EL (cell line): ENCODE measurements around the gene TLE5.
"Not testable (repeated sequence)": the region's sequence is repeated elsewhere in the genome, so short reads cannot be mapped to it uniquely, and the experiment has no call there.

ENCODE experiments used
- DNase-seq: peaks from one replicate; pipeline ENCODE4 v3.0.0-alpha.2; 2016

TLE5 gene

DNA sequence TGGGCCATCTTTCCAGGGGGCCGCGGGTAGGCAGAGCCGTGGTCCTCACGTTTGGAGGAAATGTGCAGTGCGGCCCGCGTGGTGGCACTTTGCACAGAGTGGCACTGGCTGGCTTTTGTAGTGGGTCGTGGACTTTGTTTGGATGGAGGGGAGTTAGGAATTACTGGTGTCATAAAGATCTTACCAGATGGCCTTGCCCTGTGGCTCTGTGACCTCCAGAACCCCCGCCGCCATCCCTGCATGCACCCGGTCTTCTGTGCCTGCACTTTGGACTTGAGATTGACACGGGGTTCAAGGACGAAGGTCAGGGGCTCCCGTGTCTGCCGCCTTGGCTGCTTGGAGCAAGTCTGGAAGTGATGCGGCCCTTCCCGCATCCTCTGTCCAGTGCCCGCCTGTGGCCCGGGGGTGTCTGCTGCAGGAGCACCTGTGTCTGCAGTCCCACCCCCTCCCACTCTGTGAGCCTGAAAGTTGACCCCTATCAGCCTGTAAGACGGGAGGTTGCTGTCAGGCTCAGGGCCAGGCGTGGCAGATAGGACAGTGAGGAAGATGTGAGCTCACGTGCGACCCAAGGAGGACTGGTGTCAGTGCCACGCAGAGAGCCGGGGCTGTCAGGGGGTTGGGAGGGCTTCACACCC, 34.1 kb upstream of the TLE5 start:
- DNase-seq = no peak

DNA sequence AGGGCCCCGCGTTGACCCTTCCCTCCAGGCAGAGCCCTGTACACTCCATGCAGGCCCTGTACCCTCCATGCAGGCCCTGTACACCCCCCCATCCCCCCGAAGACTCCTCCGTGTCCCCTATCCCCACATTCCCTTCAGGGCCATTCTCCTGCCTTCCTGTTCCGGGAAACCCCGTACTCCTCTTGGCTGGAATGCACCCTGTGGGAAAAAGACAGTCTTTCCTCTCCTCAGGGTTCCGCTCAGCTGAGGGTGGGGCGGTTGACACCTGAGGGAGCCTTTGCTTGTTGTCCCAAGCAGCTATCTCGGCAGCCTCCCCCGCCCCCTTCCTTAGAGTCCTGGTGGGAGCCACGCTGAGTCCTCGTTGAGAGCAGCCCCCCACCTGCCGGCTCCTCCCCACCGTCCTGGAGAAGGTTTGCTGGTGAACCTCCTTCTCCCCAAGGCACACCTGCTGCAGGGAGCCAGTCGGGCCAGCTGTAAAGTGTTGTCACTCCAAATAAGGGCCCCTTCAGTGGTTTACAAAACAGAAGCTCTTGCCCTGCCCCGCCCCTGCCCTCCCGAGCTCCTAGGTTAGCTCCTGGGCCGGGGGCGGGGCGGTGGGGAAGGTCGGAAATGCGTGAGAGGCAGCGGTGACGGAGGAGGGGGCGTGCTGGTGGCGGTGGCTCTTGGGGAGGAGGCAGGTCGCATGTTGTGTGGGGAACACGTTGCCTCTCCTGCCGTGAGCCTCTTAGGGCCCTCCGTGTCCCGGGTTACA, 33.3 kb upstream of the TLE5 start:
- peak; percentile 27 for DNase-seq

- no peak for DNase-seq
These were observed 32.5 kb upstream of the TLE5 start for GRCh38 chr19:3094601-3095440.

DNA sequence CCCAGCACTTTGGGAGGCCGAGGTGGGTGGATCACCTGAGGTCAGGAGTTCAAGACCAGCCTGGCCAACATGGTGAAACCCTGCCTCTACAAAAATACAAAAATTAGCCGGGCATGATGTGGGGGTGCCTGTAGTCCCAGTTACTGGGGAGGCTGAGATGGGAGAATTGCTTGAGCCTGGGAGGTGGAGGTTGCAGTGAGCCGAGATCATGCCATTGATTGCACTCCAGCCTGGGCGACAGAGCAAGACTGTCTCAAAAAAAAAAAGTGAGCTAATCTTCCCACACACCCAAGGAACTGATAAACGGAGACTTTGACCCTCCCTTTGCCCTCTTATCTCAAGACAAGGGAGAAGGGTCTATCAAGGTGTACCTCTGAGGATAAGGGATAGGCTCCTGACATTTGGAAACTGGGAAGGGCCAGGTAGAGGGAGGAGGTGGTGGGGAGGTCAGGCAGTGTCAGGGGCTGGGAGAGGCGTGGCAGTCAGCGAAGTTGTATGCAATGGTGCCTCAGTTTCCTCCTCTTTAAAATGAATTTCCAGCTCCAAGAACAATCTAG, 27.1 kb upstream of the TLE5 start:
- not testable (repeated sequence) for DNase-seq

DNA sequence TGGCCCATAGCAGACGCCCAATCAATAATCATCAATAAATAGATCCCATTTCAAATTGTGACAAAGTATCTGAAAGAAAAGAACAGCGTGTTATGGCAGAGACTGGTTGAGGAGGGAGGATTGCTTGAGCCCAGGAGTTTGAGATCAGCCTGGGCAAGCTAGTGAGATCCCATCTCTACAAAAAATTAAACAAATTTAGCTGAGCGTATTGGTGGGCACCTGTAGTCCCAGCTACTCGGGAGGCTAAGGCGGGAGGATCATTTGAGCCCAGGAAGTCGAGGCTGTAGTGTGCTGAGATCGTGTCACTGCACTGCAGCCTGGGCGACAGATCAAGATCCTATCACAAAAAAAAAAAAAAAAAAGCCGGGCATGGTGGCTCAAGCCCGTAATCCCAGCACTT, 25.5 kb upstream of the TLE5 start:
- no peak for DNase-seq

GRCh38 chr19:3084943-3085342, 22.6 kb upstream of the TLE5 start:
- DNase-seq = no peak

DNA sequence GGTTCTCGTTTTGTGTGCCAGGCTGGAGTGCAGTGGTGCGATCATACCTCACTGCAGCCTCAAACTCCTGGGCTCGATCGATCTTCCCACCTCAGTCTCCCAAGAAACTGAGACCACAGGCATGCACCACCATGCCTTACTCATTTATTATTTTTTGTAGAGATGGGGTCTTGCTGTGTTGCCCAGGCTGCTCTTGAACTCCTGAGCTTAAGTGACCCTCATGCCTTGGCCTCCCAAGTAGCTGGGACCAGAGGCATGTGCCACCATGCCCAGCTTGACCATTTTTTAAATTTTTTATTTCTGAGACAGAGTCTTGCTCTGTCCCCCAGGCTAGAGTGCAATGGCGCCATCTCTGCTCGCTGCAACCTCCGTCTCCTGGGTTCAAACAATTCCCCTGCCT, 21.7 kb upstream of the TLE5 start:
- no peak for DNase-seq

DNA sequence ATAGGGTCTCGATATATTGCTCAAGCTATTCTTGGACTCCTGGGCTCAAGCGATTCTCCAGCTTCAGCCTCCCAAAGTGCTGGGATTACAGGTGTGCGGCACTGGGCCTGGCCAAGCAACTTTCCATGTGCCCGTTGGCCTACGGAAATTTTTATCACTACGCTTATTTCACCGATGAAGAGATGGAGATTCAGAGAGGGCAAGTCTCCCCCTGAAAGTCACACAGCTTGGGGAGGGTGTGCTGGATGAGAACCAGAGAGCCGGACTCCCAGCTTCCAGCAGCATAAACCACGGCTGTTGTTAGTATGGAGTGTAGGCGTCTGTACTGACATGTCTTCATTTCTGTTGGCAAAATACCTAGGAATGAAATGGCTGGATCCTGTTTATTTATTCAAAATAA, 20.0 kb upstream of the TLE5 start:
- DNase-seq = no peak

- peak; percentile 43 for DNase-seq
These were observed 18.0 kb upstream of the TLE5 start for GRCh38 chr19:3080286-3080685.

DNA sequence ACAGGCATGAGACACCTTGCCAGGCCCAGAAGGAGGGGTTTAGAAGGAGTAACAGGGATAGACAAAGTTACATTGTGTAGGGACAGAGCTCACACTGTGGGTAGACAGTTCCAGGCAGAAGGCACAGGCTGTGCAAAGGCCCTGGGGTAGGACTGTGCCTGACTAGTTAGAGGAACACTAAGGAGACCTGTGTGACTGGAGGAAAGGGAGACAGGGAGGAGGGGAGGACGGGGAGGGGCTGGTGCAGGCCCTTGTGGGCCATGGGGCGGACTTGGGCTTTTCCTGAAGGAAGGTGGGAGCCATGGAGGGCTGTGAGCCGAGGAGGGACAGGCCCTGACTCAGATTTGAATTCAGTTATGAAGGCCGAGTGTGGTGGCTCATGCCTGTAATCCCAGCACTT, 17.3 kb upstream of the TLE5 start:
- no peak for DNase-seq

- DNase-seq = peak; percentile 31
These were observed 13.5 kb upstream of the TLE5 start for GRCh38 chr19:3075605-3076431.

DNA sequence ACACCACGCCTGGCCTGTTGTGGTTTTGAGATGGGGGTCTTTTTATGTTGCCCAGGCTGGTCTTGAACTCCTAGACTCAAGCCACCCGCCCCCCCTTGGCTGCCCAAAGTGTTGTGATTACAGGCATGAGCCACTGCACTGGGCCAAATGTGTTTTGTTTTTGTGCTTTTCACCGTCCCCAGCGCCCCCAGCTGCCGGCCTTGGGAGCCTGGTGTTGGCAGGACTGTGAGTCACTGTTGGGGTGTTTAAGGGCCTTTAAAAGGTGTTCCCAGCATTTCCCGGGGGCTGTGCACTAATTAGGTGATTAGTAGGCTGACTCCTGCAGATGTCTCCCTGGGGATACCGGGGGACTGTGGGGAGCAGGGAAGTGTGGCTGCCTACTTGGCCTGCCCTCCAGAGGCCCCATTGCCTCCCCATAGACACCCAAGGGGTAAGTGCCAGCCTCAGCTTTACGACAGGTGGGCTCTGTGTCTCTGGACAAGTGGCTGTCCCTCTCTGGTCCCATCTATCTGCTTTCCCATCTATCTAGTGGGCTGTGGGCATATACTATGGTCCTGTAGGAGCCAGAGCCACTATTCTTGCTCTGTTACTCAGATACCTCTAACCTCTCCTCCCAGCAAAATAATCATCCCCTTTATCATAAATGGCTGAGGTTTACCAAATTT, 11.8 kb upstream of the TLE5 start:
- no peak for DNase-seq

- DNase-seq = peak; percentile 36
These were observed 10.9 kb upstream of the TLE5 start for GRCh38 chr19:3073159-3073563.

DNA sequence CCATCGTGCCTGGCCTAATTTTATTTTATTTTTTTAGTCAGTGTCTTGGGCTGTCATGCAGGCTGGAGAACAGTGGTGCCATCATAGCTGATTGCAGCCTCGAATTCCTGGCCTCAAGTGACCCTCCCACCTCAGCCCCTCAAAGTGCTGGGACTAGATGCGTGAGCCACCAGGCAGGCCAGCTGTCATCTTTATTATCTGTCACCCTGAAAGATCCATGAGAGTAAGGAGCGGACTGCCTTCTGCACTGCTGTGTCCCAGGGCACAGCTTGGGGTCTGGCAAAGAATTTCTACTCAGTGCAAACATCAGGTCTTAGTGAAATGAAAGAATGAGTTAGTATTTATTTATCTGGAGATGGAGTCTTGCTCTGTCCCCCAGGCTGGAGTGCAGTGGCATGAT, 9.5 kb upstream of the TLE5 start:
- DNase-seq = no peak

DNA sequence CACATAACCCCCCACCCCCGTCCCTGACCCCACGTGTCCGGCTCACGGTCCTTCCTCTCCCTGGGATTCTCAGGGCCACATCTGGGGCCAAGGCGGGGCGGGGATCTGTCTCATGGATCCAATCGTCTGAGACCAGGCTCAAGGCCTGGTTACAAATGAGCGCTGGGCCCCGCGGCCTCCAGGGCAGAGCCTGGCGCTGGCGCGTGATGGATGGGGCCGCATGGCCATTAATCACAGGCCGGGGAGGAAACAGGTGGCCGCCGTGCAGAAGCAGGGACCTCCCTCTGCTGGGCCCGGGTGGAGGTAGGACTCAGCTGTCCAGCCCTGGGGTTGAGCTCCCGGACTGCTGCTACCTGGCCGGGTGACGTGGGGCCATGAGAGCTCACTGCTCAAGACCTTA, 5.8 kb upstream of the TLE5 start:
- no peak for DNase-seq

DNA sequence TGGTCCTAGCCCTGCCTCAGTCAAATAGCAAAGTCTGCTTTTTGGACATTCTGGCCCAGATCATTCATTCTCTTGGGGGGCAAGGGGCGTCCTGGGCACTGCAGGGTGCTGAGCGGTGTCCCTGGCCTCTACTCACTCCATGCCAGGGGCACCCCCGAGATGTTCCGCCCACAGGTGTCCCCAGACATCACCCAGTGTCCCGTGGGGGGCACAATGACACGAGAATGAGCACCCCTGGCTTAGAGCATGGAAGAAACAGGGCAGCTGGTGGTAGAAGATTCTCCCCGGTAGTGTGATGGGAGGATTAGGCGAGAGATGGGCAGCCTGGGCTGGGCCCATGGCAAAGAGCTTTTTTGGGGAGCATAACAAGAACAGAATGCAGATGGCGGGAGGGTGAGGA, 5.3 kb upstream of the TLE5 start:
- DNase-seq = no peak

DNA sequence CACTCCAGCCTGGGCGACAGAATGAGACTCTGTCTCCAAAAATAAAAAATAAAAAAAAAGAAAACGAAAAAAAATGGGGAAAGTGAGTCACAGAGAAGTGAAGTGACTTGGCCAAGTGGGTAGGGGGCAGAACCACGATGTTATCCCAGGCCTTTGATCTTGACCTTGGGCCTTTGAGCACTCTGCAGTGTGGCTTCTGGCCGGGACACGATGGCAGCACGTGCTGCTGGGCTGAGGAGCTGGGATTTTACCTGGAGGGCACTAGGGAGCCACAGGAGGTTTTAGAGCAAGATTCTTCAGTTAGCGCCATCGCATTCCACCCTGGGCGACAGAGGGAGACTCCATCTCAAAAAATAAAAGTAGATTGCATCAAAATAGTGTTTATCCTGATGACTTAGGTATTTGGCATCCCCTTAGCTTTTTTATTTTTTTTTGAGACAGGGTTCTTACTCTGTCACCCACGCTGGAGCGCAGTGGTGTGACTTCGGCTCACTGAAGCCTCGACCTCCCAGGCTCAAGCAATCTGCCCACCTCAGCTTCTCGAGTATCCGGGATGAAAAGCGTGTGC, 4.3 kb upstream of the TLE5 start:
- no peak for DNase-seq

GRCh38 chr19:3065675-3066357, 3.5 kb upstream of the TLE5 start:
- DNase-seq = no peak

DNA sequence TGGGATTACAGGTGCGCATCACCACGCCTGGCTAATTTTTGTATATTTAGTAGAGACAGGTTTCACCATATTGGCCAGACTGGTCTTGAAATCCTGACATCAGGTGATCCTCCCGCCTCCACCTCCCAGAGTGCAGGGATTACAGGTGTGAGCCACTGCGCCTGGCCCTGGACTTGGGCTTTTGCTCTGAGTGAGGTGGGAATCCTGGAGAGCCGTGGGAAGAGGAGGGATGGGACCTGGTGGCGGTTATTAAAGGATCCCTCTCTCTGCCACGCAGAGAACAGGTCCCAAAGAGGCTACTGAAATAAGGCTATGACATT, 1.7 kb upstream of the TLE5 start:
- no peak for DNase-seq

DNA sequence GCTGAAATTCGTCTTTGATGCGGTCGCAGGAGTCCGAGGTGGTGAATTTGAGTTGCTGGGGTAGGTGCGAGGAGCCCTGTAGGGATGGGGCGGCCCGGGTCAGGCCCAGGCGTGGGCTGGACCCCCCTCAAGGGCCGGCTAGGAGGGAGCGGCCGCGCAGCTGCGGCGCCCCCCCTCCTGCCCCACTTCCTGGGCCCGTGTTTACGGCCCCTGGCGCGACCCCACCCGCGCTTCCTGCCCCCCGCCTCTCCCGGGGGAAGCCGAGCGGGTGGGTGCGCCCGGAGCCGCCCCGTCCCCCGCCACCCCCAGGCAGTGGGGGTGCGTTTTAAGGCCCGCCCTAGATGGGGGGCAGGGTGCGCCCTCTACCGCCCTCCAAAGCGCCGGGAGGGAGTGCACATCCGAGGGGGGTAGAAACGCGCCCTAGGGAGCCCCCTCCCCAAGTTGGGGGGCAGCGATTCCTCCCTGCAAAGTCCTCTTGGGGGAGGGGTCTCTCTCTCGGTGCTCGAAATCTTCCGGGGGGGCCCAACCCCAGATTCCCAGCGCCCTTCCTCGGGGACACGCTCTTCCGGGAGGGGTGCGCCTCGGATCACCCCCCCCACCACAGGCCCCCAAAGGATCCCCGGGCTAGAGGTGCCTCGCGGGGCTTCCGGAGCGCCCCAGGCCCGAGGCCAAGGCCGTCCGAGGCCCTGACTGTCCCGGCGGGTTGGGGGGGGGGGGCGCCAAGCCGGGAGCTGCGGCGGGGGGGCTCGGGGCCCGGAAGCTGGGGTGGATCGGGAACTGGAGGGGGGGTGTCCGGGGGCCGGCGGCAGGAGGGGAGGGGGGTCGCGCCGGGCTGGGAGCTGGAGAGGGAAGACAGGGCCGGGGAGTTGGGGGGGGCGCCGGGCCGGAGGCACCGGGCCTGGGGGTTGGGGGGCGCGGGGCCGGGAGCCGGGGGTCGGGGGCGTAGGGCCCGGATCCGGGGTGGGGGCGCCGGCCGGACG, 823 bp downstream of the TLE5 start:
- peak; percentile 49 for DNase-seq
